ENCODE data around the gene KANSL1.
"Not testable (repeated sequence)": the region's sequence is repeated elsewhere in the genome, so short reads cannot be mapped to it uniquely, and the experiment has no call there.

The KANSL1 gene

DNA sequence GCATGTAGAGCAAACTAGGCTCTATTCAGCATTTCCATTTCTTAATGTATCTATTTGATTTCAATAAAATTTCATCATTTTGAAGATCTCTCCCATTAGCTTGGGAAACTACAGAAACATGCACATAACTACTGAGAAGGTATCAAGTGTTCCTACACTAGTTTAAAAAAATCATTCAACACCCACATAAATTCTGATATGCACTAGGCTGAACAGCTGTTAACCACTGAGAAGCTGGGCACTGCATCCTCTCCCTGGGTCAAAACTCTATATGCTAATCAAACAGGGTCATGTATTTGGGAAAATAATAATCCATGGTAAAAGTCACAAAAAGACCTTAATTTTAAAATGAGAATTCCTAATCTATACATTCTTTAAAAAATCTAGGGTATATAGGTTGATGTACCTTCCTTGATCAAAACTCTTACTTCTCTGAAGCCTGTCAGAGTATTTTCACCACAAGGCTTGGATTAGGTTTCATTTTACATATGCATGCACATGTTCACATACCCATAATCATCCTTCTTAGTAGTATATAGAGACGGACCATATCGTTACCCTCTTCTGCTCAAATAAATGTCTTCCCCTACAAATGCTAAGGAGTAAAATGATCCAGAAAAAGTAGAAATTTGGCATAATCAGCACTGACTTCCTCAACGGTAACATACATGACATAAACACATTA lies 57.2 kb downstream of the KANSL1 start:
- DNase-seq = no peak

DNA sequence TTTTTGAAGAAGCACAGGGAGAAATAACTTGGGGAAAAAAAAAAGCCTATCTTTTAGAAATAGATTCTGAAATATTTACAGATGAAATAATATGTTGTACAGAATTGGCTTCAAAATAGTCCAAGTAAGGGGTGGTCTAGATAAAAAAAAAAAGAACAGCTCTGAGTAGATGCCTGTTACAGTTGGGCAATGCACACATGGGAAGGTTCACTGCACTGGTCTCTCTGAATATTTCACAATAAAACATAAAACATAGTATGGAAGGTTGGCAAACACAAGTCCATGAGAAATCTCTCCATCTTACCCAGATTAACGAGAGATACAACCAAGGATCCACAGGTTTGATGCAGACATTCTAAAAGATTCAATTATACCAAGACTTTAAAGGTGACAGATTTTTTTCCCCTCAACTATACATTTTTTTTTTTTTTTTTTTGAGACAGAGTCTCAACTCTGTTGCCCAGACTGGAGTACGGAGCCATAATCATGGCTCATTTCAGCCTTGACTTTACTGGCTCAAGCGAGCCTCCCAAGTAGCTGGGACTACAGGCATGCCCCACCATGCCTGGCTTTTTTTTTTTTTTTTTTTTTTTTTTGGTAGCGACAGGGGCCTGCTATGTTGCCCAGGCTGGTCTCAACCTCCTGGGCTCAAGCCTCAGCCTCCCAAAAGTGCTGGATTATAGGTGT lies 58.0 kb downstream of the KANSL1 start:
- no peak for DNase-seq

DNA sequence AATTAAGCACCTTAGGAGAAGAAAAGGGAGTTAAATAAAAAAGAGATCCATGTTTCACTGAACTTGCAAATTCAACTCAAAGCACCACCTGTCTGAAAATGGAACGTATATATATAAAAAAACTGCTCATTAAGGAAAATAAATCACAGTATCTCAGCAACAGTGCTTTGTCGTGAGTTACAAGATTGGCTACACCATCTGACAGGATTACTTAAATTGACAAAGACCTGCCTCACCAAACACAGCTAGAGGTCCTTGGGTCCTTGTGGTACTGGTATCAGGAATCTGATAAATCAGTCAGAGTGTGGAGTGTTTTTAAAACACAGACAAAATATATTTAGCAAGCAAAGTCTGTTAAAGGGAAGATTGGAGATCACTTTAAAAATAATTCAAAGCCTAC lies 63.9 kb downstream of the KANSL1 start:
- DNase-seq = no peak

DNA sequence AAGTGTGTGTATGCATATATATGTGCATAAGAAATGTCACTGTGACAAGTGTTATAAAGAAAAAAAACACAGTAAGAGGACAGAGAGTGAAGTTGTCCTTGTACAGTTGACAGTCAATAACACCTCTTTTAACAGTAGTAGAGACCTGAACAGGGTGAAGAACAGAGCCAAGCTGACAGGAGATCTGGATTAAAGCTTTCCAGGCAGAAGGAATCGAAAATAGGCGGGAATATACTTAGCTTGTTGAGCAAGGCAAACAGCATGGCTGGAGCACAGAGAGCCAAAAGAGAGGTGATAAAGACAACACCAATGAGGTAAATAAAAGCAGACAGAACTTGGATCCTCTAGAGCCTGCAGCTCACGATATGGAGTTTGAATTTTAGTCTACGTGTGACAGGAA lies 64.8 kb downstream of the KANSL1 start:
- no peak for DNase-seq

DNA sequence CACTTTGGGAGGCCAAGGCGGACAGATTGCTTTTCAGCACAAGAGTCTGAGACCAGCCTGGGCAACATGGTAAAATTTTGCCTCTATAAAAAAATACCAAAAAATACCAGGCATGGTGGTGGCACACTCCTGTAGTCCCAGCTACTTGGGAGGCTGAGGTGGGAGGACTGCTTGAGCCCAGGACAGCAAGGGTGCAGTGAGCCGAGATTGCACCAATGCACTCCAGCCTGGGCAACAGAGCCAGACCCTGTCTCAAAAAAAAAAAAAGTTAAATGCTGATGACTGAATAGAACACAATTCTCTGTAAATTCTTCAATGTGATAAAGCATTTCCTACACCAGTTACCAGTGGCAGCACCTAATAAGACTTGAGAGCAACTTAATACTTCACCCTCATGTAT lies 65.7 kb downstream of the KANSL1 start:
- DNase-seq = no peak

DNA sequence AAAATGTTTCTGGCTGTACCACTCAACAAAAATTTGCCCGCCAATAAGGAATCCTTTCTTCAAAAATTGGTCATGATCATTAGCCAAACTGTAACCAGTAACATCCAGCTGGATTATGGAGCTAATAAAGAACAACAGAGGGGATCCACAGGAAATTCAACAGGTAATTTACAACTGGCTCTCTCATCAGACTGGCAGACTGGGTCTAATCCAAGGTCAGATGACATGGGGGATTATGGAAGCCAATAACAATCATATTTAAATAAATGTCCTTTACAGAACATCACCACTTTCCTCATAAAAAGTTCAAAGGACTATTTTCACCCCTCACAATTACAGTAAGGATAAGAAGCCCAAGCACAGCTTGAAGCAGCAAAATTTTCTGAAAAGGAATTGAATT lies 66.4 kb downstream of the KANSL1 start:
- no peak for DNase-seq

DNA sequence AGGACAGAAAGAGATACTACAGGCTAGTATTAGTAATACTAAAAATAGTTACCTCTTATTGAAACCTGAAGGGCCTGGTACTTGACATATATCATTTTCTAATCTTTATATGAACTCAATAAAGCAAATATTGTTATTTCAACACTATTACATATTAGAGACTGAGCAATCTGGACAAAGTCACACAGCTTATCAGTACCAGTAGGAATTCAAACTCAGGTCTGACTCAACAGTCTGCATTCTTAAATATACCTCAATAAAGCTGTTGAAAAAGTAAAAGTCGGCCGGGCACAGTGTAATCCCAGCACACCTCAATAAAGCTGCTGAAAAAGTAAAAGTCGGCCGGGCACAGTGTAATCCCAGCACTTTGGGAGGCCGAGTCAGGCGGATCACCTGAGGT lies 67.4 kb downstream of the KANSL1 start:
- no peak for DNase-seq

DNA sequence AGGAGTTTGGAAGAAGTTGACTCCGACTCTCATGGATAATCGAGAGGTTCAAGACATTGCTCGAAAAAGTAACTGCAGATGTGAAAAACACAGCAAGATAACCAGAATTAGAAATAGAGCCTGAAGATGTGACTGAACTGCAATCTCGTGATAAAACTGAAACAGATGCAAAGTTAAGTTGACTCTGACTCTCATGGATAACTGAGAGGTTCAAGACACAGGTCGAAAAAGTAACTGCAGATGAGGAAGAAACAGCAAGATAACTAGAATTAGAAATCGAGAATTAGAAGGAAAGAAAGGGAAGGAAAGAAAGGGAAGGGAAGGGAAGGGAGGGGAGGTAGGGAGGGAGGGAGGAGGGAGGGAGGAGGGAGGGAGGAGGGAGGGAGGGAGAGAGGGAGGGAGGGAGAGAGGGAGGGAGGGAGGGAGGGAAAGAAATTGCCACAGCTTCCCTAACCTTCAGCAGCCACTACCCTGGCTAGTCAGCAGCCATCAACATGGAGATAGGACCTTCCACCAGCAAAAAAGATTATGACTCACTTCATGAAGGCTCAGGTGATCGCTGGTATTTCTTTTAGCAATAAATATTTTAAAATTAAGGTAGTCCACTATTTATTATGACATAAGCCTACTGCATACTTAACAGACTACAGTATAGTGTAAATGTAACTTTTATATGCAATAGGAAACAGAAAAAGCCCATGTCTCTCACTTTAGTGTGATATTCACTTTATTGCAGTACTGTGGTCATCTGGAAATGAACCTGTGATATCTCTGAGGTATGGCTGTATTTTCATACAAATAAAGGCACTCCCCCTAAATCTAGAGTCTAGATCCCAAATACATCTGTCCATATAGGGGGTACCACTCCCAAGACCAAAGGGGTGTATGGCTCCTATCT lies 68.3 kb downstream of the KANSL1 start:
- no peak for DNase-seq

DNA sequence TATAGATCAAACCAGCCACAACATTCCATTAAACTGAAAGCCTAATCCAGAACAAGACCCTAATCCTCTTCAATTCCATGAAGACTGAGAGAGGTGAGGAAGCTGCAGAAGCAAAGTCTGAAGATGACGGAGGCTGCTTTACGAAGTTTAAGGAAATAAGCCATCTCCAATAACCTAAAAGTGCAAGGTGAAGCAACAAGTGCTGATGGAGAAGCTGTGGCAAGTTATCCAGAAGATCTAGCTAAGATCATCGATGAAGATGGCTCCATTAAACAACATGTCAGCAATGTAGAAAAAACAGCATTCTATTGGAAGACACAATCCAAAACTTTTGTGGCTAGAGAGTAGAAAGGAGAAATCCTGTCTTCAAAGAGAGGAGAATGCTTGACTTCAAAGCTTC lies 69.6 kb downstream of the KANSL1 start:
- DNase-seq = no peak

DNA sequence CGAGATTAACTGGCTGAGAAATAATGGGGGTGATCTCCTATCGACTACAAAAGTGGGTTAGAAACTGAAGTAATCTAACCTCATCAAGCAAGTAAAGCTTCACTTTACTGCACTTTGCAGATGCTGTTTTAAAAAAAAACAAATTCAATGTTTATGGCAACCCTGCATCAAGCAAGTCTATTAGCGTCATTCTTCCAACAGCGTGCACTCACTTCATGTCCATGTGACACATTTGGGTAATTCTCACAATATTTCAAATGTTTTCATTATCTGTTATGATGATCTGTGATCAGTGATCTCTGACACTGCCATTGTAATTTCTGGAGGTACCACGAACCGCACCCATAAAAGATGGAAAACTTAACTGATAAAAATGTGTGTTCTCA lies 70.8 kb downstream of the KANSL1 start:
- DNase-seq = no peak

DNA sequence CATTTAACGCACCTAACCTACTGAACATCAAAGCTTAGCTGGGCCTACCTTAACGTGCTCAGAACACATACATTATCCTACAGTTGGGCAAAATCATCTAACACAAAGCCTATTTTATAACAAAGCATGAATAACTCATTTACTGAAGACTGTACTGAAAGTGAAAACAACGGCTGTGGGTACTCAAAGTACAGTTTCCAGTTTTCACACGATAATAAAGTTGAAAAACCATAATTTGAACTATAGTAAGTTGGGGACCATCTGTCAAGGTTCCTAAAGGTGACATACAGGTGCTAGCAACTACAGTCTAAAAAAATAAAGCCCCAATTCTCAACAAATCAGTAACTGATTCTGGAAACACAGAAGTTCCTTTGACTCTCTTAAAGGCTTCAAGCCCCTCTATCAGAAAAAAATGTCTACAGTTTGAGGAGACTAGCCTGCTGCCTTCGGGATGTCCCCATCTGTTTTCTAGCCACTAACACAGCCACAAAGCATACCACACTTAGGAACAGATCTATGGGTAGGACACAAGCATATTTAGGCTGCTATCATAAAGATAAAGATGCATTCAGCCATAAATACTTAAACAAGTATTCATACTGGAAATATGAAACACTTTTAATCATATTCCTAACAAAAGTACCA lies 71.3 kb downstream of the KANSL1 start:
- no peak for DNase-seq

DNA sequence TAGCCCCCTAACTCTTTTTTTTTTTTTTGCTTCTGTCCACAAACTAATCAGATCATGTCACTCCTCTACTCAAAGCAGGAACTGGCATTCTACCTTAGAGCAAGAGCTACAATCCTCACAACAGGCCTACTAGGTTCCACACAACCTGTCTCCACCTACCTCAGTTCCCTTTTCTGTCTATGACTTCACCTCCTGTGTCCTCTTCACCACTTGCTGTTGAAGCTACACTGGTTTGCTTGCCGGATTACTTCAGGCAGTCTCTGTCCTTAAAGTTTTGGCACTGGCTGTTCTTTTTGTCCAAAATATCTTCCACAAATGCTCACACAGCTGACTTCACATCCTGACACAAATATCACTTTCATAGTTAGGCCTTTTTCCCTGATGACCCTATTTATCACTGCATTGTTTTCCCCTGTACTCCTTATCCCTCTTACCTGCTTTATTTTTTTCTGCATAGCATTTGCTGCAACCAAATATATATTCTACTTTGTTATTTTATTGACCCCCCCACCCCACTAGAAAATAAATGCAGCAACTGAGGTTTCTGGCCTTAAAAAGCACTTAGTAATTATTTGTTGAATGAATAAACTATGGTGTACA lies 72.0 kb downstream of the KANSL1 start:
- no peak for DNase-seq

DNA sequence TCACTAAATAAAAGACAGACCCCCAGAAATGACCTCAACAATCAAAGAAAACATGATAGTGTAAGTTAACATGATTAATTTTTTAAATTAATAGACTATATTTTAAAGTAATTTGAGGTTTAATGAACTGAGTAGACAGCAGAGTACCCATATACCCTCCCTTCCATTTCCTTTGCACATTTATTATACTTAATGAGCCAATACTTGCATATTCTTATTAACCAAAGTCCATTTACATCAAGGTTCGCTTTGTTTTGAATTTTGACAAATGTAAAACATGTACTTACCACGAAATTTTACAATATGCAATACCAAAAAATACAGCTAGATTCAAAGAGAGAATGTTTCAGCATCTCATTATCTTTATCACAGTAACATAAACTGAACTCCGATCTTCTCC lies 72.7 kb downstream of the KANSL1 start:
- DNase-seq = no peak

DNA sequence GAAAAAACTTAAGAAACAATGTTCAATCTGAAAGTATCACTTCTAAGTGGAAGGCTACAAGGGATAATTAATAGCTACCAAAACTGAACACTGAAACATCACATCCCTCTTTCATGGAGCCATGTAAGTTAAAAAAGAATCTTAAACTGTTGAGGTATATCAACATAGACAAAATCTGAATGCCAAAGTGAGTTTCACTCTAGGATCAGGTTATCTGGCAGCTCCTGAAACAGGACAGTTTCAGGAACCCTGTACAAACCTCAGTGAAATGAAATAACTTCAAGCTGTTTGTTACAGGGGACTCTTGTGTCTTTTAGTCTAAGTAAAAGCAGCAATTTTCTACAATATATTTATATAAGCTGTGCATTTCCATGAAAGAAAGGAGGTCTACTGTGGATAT lies 73.2 kb downstream of the KANSL1 start:
- no peak for DNase-seq

DNA sequence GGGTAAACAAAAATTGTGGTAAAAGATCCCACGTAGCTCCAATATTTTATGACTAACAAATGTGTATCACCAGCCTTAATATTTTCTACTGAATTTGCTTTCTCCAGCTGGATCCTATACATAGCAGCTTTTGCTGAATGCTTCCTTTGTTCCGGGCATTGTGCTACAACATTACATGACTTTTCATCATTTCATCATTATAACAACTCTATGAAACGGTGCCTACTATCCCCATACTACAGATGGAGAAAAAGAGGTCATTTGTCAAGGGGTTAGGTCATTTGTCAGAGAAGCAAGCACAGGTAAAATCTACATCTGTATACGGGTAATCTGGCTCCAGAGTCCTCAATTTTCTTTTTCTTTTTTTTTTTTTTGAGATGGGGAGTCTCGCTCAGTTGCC lies 74.3 kb downstream of the KANSL1 start:
- no peak for DNase-seq

DNA sequence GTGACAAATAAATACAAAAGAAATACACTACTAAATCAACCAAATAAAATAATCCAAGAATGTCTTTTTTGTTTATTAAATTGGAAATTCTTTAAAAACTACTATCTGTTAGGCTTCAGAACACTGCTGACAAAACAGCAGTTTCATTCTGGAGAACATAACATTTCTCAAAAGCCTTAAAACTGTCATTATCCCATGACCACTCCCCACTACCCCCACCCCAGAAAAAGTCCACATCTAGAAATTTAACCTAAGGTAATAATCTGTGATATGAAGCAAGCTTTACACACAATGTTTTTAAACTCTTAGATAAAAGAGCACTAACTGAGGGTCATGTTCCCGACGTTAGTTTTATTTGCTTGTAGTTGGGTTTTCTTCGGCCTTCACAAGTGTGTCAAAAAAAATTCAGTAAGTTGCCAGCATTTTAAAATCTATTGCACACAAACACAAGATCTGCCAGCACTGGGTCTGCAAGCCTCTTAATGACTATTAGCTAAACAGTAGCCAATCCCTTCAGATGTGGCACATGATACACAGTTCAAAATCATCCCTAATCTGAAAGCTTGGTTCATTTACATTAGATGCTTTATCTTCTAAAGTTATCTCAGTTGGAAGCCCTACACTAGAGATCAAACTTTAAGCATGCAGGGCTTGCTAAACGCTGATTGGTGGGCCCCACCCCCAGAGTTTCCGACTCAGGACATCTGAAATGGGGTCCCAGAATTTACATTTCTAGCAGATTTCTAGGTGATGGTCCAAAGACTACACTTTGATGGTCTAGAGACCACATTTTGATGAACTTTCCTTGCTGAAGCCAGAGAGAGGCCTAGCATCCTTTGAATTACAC lies 75.2 kb downstream of the KANSL1 start:
- no peak for DNase-seq

DNA sequence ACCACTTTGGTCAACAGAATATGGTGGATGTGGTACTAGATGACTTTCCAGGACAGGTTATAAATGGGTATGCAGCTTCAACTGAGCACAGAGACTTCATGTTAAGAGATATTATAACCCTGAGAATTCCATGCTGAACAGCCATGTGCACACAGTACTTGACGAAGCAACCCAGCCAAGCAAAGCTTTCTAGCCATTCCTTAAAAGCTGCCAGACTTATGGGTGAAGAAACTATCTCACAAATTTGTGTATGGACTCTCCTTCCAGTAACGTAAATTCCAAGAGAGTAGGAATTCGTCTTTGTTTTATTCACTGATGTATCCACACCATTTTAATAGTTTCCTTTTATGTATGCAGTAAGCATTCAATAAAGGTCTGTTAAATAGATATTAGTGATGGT lies 76.1 kb downstream of the KANSL1 start:
- no peak for DNase-seq

DNA sequence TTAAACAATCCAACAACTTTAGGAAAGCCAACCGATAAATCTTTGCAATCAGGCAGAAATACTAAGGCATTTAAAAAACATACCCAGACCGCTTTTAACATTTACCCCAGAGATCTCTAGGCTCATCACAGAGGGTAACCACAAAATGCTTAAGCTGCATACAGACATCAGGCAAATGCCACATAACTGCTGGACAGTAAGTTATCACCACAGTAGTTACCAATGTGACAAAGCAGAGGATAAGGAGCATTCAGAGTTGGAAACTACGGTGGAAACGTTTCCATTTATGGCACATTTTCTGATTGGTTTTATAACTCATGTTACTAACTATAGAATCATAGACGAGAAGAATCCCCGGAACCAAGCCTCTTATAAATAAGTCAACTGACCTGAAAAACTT lies 77.5 kb downstream of the KANSL1 start:
- no peak for DNase-seq

DNA sequence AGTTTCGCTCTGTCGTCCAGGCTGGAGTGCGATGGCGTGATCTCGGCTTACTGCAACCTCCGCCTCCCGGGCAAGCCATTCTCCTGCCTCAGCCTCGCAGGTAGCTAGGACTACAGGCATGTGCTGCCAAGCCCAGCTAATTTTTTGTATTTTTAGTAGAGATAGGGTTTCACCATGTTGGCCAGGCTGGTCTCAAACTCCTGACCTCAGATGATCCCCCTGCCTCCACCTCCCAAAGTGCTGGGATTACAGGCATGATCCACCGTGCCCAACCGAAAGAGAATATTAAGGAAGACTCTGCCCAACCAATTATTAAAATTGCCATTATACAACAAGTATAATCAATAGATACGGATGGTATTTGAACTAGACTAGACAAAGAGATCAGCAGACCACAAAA lies 82.0 kb downstream of the KANSL1 start:
- not testable (repeated sequence) for DNase-seq

DNA sequence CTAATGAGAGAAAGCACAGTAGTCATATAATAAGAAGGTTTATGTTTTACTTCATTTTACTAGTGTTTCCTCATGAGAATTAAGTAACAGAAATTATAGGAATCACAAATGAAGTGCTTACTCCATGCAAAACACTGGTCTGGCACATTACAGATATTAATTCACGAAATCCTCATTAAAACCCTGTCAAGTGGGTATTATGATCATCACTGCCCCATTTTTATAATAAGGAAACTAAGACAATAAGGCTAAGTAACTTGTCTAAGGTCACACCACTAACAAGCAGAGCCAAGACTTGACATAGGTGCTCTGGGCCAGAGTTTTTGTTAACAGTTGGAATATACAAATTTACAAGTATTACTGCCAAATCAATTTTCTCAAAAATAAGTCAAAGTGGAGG lies 83.0 kb downstream of the KANSL1 start:
- DNase-seq = no peak

DNA sequence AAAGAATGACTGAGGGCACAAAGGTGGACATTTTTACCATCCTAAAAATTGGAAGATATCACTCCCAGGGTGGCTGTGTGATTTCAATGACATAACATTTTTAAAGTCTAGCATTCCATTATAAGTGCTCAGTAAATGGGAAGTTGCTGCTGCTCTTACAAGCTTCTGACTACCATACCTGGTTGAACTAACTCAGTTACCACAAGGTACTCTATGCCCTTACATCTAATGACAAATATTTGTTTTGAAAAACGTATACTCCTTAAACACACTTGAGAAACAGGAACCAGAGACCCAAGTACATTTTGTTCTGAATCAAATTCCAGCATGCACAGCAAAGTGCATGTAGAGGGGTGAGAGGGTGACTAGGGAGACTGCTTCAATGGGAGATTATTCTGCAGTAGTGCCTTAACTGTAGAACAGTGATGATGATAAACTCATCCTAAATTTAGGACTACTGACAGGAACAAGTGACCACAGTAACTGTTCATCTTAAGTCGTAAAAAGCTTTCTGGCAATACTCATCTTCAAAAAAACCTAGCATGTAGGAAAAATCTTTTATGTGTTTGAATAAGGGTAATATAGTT lies 83.5 kb downstream of the KANSL1 start:
- no peak for DNase-seq

Measured in cerebellar nuclear complex (tissue), 1 donor.